Measurements from ENCODE around the gene ZCCHC14.
"Not testable (repeated sequence)": the region's sequence is repeated elsewhere in the genome, so short reads cannot be mapped to it uniquely, and the experiment has no call there.

ZCCHC14 gene

DNA sequence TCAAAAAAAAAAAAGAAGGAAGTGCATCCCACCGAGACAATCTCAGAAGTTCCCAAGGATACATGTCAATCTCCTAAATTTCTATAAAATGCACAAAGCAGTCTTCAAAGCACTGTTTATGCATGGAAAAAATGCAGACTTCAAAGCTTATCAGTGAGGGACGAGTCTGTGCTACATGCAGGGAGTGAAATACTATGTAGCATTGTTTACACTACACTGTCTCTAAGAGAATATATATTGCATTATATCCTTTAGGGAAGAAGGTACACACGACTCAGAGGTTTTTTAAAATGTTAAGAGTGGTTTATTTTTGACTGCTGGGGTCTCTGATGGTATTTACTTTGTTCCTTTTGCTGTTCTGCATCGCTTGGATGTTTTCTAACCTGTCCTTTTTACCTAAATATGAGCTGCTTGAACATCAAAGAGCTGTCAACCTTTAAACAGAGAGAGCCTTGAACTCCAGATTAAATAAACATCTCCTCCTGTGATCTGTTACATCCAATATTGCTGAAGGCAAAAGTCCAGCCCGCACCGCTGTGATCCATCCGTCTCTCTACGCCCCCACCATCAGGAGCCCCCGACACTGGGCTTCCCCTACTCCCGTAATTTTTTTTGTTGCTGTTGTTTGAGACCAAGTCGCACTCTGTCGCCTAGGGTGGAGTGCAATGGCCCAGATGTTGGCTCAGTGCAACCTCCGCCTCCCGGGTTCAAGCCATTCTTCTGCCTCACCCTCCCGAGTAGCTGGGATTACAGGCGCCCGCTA is 110.6 kb downstream of the ZCCHC14 start:
- Histone ChIP-seq H3F3A (ENCODE audit: control insufficient read depth, insufficient read depth) (peaks cover 12% of the 10 kb centered on the region), H3K9me3 (ENCODE audit: control insufficient read depth, insufficient read depth, low read length) (no peaks in the 10 kb centered on the region), H3K27ac (ENCODE audit: low read depth, low read length) (no peak overlapping the region), H3K9me2 (replicated peaks; ENCODE audit: control insufficient read depth, low read length) (no peaks in the 10 kb centered on the region), H3K79me2 (ENCODE audit: control insufficient read depth, low read length) (peaks cover 70% of the 10 kb centered on the region), H3K36me3 (ENCODE audit: control insufficient read depth, low read length) (peaks cover 19% of the 10 kb centered on the region), H3K4me3 (ENCODE audit: low read length) (peak overlapping the region; percentile 77), H4K20me1 (ENCODE audit: control insufficient read depth, insufficient read depth, low read depth, low read length) (peaks cover 21% of the 10 kb centered on the region; the same call in 1 of the 2 replicates), H3K27me3 (ENCODE audit: control insufficient read depth, low read length) (no peaks in the 10 kb centered on the region), H3K4me1 (ENCODE audit: control insufficient read depth, low read length) (peaks cover 45% of the 10 kb centered on the region), H3K4me2 (ENCODE audit: low read length) (peak overlapping the region; percentile 79)
- TF ChIP-seq EZH2phosphoT487 (IDR thresholded peaks at IDR 0.05; ENCODE audit: borderline replicate concordance, low read length) = no peak
- TF ChIP-seq, protein P1, sequence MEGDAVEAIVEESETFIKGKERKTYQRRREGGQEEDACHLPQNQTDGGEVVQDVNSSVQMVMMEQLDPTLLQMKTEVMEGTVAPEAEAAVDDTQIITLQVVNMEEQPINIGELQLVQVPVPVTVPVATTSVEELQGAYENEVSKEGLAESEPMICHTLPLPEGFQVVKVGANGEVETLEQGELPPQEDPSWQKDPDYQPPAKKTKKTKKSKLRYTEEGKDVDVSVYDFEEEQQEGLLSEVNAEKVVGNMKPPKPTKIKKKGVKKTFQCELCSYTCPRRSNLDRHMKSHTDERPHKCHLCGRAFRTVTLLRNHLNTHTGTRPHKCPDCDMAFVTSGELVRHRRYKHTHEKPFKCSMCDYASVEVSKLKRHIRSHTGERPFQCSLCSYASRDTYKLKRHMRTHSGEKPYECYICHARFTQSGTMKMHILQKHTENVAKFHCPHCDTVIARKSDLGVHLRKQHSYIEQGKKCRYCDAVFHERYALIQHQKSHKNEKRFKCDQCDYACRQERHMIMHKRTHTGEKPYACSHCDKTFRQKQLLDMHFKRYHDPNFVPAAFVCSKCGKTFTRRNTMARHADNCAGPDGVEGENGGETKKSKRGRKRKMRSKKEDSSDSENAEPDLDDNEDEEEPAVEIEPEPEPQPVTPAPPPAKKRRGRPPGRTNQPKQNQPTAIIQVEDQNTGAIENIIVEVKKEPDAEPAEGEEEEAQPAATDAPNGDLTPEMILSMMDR (IDR thresholded peaks at IDR 0.05; ENCODE audit: low read depth, low read length, poor library complexity, severe bottlenecking) = no peak

DNA sequence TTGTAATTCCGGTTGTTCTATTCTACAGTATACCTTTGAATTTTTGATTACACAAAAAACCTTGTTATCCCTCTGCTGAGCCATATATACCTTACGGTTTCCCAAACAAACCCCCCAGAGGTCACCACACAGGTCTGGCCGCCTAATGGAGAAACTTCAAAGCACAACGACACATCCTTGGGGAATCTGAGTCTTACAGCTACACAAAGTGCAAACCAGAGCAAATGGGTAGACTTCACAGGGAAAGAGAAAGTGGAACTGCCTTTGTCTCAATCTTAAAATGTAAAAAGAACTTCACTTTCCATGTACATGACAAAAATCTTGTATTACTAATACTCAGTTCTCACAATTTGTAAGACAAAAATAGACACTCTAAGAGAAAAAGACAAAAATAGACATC is 111.9 kb downstream of the ZCCHC14 start:
- Histone ChIP-seq H3K36me3 (ENCODE audit: control insufficient read depth, low read length) (peaks cover 19% of the 10 kb centered on the region), H3F3A (ENCODE audit: control insufficient read depth, insufficient read depth) (0 out of 2 replicates have a peak, but pooled peaks cover 2% of the 10 kb centered on the region), H3K4me1 (ENCODE audit: control insufficient read depth, low read length) (peaks cover 33% of the 10 kb centered on the region), H4K20me1 (ENCODE audit: control insufficient read depth, insufficient read depth, low read depth, low read length) (peaks cover 21% of the 10 kb centered on the region; the same call in 1 of the 2 replicates), H3K4me3 (ENCODE audit: low read length) (no peak overlapping the region), H3K4me2 (ENCODE audit: low read length) (peak overlapping the region; percentile 79), H3K27ac (ENCODE audit: low read depth, low read length) (no peak overlapping the region), H3K79me2 (ENCODE audit: control insufficient read depth, low read length) (peaks cover 81% of the 10 kb centered on the region), H3K27me3 (ENCODE audit: control insufficient read depth, low read length) (no peaks in the 10 kb centered on the region), H3K9me3 (ENCODE audit: control insufficient read depth, insufficient read depth, low read length) (no peaks in the 10 kb centered on the region), H3K9me2 (replicated peaks; ENCODE audit: control insufficient read depth, low read length) (no peaks in the 10 kb centered on the region)
- no peak for TF ChIP-seq EZH2phosphoT487 (IDR thresholded peaks at IDR 0.05; ENCODE audit: borderline replicate concordance, low read length)

DNA sequence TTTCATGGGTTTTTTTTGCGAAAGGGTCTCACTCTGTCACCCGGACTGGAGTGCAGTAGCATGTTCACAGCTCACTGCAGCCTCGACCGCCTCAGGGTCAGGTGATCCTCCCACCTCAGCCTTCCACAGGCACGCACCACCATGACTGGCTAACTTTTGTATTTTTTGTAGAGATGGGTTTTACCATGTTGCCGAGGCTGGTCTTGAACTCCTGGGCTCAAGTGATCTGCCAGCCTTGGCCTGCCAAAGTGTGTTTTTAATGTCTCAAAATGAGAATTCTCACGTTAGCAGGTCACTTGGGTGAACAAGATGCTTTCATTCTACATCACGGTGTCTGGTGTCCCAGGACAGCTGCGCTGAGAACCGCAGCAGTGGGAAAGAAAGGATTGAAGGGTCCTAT is 112.4 kb downstream of the ZCCHC14 start:
- Histone ChIP-seq H3K4me3 (ENCODE audit: low read length) (no peak overlapping the region), H3K9me2 (replicated peaks; ENCODE audit: control insufficient read depth, low read length) (no peaks in the 10 kb centered on the region), H3K27me3 (ENCODE audit: control insufficient read depth, low read length) (no peaks in the 10 kb centered on the region), H3K4me2 (ENCODE audit: low read length) (no peak overlapping the region), H3F3A (ENCODE audit: control insufficient read depth, insufficient read depth) (0 out of 2 replicates have a peak, but pooled peaks cover 1% of the 10 kb centered on the region), H3K9me3 (ENCODE audit: control insufficient read depth, insufficient read depth, low read length) (no peaks in the 10 kb centered on the region), H3K27ac (ENCODE audit: low read depth, low read length) (no peak overlapping the region), H3K36me3 (ENCODE audit: control insufficient read depth, low read length) (peaks cover 19% of the 10 kb centered on the region), H3K79me2 (ENCODE audit: control insufficient read depth, low read length) (peaks cover 85% of the 10 kb centered on the region), H3K4me1 (ENCODE audit: control insufficient read depth, low read length) (peaks cover 28% of the 10 kb centered on the region), H4K20me1 (ENCODE audit: control insufficient read depth, insufficient read depth, low read depth, low read length) (peaks cover 21% of the 10 kb centered on the region; the same call in 1 of the 2 replicates)
- TF ChIP-seq, protein P1 (IDR thresholded peaks at IDR 0.05; ENCODE audit: low read depth, low read length, poor library complexity, severe bottlenecking) = no peak
- no peak for TF ChIP-seq EZH2phosphoT487 (IDR thresholded peaks at IDR 0.05; ENCODE audit: borderline replicate concordance, low read length)

DNA sequence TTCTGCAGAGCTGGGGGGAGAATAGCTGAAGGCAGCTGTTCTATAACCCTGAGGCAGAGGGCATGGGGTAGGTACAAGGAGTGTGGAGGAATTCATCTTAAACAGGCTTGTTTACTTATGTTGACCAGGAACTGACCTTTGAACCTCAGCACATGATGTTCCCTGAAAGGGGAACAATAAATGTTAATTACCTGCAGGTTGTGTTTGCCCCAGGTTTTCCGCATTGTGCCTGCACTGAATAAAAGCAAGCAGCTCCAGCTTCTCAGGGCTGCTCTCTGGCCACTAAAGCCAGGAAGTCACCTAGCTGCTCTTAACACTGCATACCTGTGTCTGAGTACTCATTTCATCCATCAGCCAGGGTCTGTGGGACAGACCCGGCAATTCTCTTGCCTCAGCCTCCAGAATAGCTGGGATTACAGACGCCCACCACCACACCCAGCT is 113.5 kb downstream of the ZCCHC14 start:
- H3K9me3 ChIP-seq (ENCODE audit: control insufficient read depth, insufficient read depth, low read length); H3K27me3 ChIP-seq (ENCODE audit: control insufficient read depth, low read length); H3K4me2 ChIP-seq (ENCODE audit: low read length); H3K9me2 ChIP-seq (replicated peaks; ENCODE audit: control insufficient read depth, low read length); H3K27ac ChIP-seq (ENCODE audit: low read depth, low read length); H3K4me3 ChIP-seq (ENCODE audit: low read length); H3F3A ChIP-seq (ENCODE audit: control insufficient read depth, insufficient read depth): not testable (repeated sequence)
- Histone ChIP-seq H3K79me2 (ENCODE audit: control insufficient read depth, low read length) (peaks cover 90% of the 10 kb centered on the region), H4K20me1 (ENCODE audit: control insufficient read depth, insufficient read depth, low read depth, low read length) (peaks cover 21% of the 10 kb centered on the region; the same call in 1 of the 2 replicates), H3K4me1 (ENCODE audit: control insufficient read depth, low read length) (peaks cover 18% of the 10 kb centered on the region), H3K36me3 (ENCODE audit: control insufficient read depth, low read length) (peaks cover 20% of the 10 kb centered on the region)

Data from DOHH2 (cell line).